Retinal pigment epithelial cell (primary cell): ENCODE measurements around the gene ERGIC2.
"Not testable (repeated sequence)": the region's sequence is repeated elsewhere in the genome, so short reads cannot be mapped to it uniquely, and the experiment has no call there.

Experiments
- DNase-seq: peaks from one replicate; pipeline ENCODE4 v3.0.0-alpha.2; 2010; ENCODE audit warnings: low read depth
- H3K4me3 ChIP-seq: 2 replicates; pipeline ENCODE4 v1.5.1; 2011; ENCODE audit warnings: mild to moderate bottlenecking, low read length, control low read depth, moderate library complexity
- CTCF ChIP-seq: conservative IDR thresholded peaks from 2 replicates; pipeline ENCODE4 v1.5.1; 2011; ENCODE audit warnings: low read depth, low read length, control low read depth, inconsistent platforms

The ERGIC2 gene

GRCh38 chr12:29398495-29398894, 17.5 kb upstream of the ERGIC2 start:
- DNase-seq = no peak
- H3K4me3 ChIP-seq = no peak overlapping the region

GRCh38 chr12:29396774-29397173, 15.8 kb upstream of the ERGIC2 start:
- no peak overlapping the region for H3K4me3 ChIP-seq
- DNase-seq = no peak
- no peak for TF ChIP-seq CTCF

More at GRCh38 chr12:29398495-29398894, 17.5 kb upstream of the ERGIC2 start:
- no peak for TF ChIP-seq CTCF

GRCh38 chr12:29395356-29395755, 14.4 kb upstream of the ERGIC2 start:
- DNase-seq = no peak
- H3K4me3 ChIP-seq = no peak overlapping the region
- TF ChIP-seq CTCF = no peak

- not testable (repeated sequence) for H3K4me3 ChIP-seq, DNase-seq
These were observed 9.4 kb upstream of the ERGIC2 start for GRCh38 chr12:29390419-29390818.

GRCh38 chr12:29389295-29389919, 8.4 kb upstream of the ERGIC2 start:
- TF ChIP-seq CTCF = no peak
- DNase-seq = no peak
- no peak overlapping the region for H3K4me3 ChIP-seq

GRCh38 chr12:29386084-29386680, 5.2 kb upstream of the ERGIC2 start:
- not testable (repeated sequence) for H3K4me3 ChIP-seq, DNase-seq

- not testable (repeated sequence) for H3K4me3 ChIP-seq, DNase-seq
These were observed 4.2 kb upstream of the ERGIC2 start for GRCh38 chr12:29385194-29385593.

GRCh38 chr12:29382251-29382650, 1.3 kb upstream of the ERGIC2 start:
- no peak for DNase-seq
- no peak overlapping the region for H3K4me3 ChIP-seq
- no peak for TF ChIP-seq CTCF

GRCh38 chr12:29376118-29376517, 4.9 kb downstream of the ERGIC2 start:
- no peak for TF ChIP-seq CTCF
- no peak overlapping the region for H3K4me3 ChIP-seq
- DNase-seq = no peak
